Upper lobe of left lung (tissue), 6 donors: ENCODE data around the gene CUX1. TPM values are rescaled to one million over a fixed set of nuclear protein-coding genes. Genes with fewer than 3 reads are reported as not detected.

ENCODE experiments used
- ATAC-seq, 2 donors: fragments of 200-7000 bp; cut with Tn5 transposase; one replicate each; pipeline ENCODE4 v1.9.1; 2022; ENCODE audit warnings: mild to moderate bottlenecking in 2 of 2, moderate library complexity in 2 of 2; ENCODE audit not compliant: low FRiP score in 2 of 2
- DNase-seq, 2 donors: peaks; one replicate each; pipeline ENCODE4 v3.0.0-alpha.2; 2019 to 2020
- H3K27ac ChIP-seq, 4 donors: fragments of 200-600 bp; sonication (generic); one replicate each; pipeline ENCODE4 v1.5.1; 2016 to 2019
- H3K27me3 ChIP-seq, 4 donors: fragments of 200-600 bp; sonication (generic); one replicate each; pipeline ENCODE4 v1.5.1; 2017 to 2019
- H3K36me3 ChIP-seq, 4 donors: fragments of 200-600 bp; sonication (generic); one replicate each; pipeline ENCODE4 v1.5.1; 2016 to 2019
- H3K4me1 ChIP-seq, 4 donors: fragments of 200-600 bp; sonication (generic); one replicate each; pipeline ENCODE4 v1.5.1; 2018 to 2019
- H3K4me3 ChIP-seq, 4 donors: fragments of 200-600 bp; sonication (generic); one replicate each; pipeline ENCODE4 v1.5.1; 2017 to 2019; ENCODE audit warnings: mild to moderate bottlenecking in 2 of 4, moderate library complexity in 1 of 4
- H3K9me3 ChIP-seq, 4 donors: fragments of 200-600 bp; sonication (generic); one replicate each; pipeline ENCODE4 v1.5.1; 2018 to 2019
- EP300 ChIP-seq, 4 donors: sonication (generic); formaldehyde crosslinking; IDR thresholded peaks; one replicate each; pipeline ENCODE4 v1.5.1; 2017; ENCODE audit warnings: antibody characterized with exemption in 4 of 4, control low read depth in 2 of 4
- POLR2A ChIP-seq, 4 donors: fragments of 450-650 bp; IDR thresholded peaks; one replicate each; pipeline ENCODE4 v1.5.1; 2016 to 2017; ENCODE audit warnings: antibody characterized with exemption in 4 of 4, mild to moderate bottlenecking in 2 of 4
- POLR2AphosphoS5 ChIP-seq, 2 donors: sonication (generic); formaldehyde crosslinking; IDR thresholded peaks; one replicate each; pipeline ENCODE4 v1.5.1; 2017; ENCODE audit warnings: antibody characterized with exemption in 2 of 2
- WGBS, 2 donors: methylation state at CpG; one replicate each; pipeline ENCODE4 v1.1.5; 2017 to 2018; 5-methylcytosine and 5-hydroxymethylcytosine counted together
- total RNA-seq, 6 donors: library from RNA; depleted of rRNA in 4 of 6; stranded (reverse); fragments of >200 nt in 4 of 6; gene quantifications; one replicate each; pipeline versions ENCODE4 v1.1.0 to v1.2.1, GENCODE V29; 2016 to 2021
- TF ChIP-seq, protein P1 (sequence below), 6 experiments: fragments of 450-650 bp in 4 of 6; fragments of 200-600 bp in 2 of 6; sonication (generic) in 2 of 6; IDR thresholded peaks; one replicate each; pipeline ENCODE4 v1.5.1; 2016 to 2019; ENCODE audit warnings: antibody characterized with exemption in 6 of 6
- donor health status: DM: no; HTN: no; CAD: no; lungs with moderate emphysema.
- donor health status: DM: no; HTN: yes; CAD: no; lungs with severe emphysema.

The CUX1 gene
- total RNA-seq, 6 donors from 2014 or later, result 106 to 188 (median 115) TPM

DNA sequence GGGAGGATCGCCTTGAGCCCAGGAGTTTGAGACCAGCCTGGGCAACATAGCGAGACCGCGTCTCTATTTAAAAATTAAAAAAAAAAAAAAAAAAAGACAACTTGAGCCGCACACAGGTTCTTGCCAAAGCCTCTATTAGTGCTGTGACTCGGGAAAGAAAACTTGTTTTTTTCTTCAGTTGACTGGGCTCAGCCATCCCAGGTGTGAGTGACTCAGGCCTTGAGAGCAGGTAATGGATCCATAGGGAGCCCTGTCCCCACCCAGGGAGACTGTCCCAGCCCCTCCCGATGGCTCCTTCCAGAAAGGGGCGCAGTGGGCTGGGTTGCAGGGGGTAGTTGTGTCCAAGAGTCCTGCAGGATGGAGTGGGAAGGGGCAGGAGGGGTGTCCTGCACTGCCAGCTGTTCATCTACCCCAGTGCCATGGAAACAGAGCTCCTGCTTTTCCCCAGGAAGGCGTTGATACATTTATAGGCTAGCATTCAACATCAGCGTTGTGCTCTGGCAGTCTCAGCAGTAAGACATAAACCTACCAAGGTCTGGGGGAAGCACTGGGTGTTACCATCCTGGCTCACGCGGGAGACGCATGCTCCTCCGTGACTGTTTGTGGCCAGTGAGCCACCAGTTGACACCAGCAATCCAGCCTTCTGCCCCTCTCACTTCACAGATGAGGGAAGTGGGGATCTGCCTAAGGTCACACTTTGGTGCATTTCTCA, 126.6 kb downstream of the CUX1 start:
- H3K4me3 ChIP-seq, result no peak overlapping the region
- no peaks in the 10 kb centered on the region for H3K9me3 ChIP-seq
- H3K27ac ChIP-seq, result no peak overlapping the region
- peaks cover 20 to 39% (median 26%) of the 10 kb centered on the region in 4 donors for H3K4me1 ChIP-seq
- H3K27me3 ChIP-seq, result no peaks in the 10 kb centered on the region
- WGBS, 2 donors, result 89 to 94% methylated on average over 12 to 14 of the region's 14 CpGs
- no peak for ATAC-seq
- no peaks in the 10 kb centered on the region for H3K36me3 ChIP-seq
- no peak for DNase-seq
- TF ChIP-seq POLR2AphosphoS5 (IDR thresholded peaks at IDR 0.05) (no peak), EP300 (IDR thresholded peaks at IDR 0.05) (no peak), POLR2A (IDR thresholded peaks at IDR 0.05) (no peak)

DNA sequence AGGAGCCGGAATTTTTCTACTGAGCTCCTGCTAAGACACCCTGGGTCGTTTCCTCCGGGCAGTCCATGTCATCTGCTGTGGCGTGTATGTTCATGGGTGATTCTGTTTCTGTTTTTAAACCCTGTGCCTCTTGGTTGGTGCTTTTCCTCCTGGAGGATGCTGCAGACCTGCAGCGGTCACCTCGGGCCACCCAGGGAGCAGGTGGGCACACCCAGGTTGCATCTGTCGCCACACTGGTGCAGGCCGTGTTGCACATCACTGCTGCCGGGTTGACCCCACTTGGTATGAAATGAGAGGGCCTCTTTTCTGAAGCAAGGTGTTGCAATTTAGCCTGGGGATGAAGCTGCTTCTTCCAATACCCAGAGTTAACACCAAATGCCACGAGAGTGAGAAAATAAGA, 127.2 kb downstream of the CUX1 start:
- TF ChIP-seq, protein P1, sequence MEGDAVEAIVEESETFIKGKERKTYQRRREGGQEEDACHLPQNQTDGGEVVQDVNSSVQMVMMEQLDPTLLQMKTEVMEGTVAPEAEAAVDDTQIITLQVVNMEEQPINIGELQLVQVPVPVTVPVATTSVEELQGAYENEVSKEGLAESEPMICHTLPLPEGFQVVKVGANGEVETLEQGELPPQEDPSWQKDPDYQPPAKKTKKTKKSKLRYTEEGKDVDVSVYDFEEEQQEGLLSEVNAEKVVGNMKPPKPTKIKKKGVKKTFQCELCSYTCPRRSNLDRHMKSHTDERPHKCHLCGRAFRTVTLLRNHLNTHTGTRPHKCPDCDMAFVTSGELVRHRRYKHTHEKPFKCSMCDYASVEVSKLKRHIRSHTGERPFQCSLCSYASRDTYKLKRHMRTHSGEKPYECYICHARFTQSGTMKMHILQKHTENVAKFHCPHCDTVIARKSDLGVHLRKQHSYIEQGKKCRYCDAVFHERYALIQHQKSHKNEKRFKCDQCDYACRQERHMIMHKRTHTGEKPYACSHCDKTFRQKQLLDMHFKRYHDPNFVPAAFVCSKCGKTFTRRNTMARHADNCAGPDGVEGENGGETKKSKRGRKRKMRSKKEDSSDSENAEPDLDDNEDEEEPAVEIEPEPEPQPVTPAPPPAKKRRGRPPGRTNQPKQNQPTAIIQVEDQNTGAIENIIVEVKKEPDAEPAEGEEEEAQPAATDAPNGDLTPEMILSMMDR (IDR thresholded peaks at IDR 0.05), result no peak
- TF ChIP-seq POLR2AphosphoS5 (IDR thresholded peaks at IDR 0.05) (no peak), EP300 (IDR thresholded peaks at IDR 0.05) (no peak), POLR2A (IDR thresholded peaks at IDR 0.05) (no peak)
- WGBS, 2 donors, result 93 to 94% methylated on average over 9 of the region's 10 CpGs
- peaks cover 20 to 39% (median 26%) of the 10 kb centered on the region in 4 donors for H3K4me1 ChIP-seq
- H3K36me3 ChIP-seq, result no peaks in the 10 kb centered on the region
- DNase-seq, result no peak
- no peaks in the 10 kb centered on the region for H3K27me3 ChIP-seq
- ATAC-seq, result no peak
- H3K27ac ChIP-seq, result no peak overlapping the region
- H3K4me3 ChIP-seq, result no peak overlapping the region
- no peaks in the 10 kb centered on the region for H3K9me3 ChIP-seq

DNA sequence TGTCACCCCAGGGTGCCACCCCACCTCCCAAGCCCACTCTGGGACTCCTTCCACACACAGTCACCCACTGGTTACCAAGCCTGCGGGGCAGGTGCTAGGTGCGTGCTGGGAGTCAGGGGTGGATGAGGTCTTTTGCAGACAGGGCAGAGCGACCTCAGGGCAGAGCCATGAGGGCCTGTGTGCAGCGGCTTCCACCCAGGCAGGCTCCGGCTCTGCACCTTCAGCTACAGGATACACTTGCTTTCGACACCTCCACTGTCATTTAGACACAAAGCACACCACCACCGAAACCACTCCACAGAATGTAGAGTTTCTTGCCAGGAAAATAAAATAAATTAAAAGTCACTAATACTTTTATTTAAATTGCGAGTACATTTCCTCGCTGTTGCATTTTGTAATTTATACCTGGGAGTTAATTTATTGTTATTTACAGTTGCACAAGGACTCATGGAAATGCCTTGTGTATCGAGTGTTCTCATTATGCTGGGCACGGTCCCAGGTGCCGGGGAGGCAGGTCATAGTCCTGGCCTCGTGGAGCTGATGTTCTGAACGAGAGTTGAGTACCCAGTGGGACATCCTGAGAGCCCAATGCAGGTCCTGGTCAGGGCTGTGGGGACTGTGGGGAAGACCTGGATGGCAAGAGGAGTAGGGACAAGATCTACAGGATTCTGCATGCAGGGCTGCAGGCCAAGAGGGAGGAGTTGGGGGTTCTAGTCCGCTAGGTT, 127.8 kb downstream of the CUX1 start:
- Histone ChIP-seq H3K9me3 (no peaks in the 10 kb centered on the region), H3K36me3 (no peaks in the 10 kb centered on the region), H3K4me1 (peaks cover 20 to 39% (median 26%) of the 10 kb centered on the region in 4 donors), H3K27ac (no peak overlapping the region), H3K4me3 (no peak overlapping the region), H3K27me3 (no peaks in the 10 kb centered on the region)
- WGBS, 2 donors, result 88 to 96% methylated on average over 14 to 15 of the region's 15 CpGs
- DNase-seq (no peak), ATAC-seq (no peak)
- no peak for TF ChIP-seq POLR2AphosphoS5 (IDR thresholded peaks at IDR 0.05)
- TF ChIP-seq EP300 (IDR thresholded peaks at IDR 0.05), result no peak
- TF ChIP-seq POLR2A (IDR thresholded peaks at IDR 0.05), result no peak
- TF ChIP-seq, protein P1 (IDR thresholded peaks at IDR 0.05), result no peak

DNA sequence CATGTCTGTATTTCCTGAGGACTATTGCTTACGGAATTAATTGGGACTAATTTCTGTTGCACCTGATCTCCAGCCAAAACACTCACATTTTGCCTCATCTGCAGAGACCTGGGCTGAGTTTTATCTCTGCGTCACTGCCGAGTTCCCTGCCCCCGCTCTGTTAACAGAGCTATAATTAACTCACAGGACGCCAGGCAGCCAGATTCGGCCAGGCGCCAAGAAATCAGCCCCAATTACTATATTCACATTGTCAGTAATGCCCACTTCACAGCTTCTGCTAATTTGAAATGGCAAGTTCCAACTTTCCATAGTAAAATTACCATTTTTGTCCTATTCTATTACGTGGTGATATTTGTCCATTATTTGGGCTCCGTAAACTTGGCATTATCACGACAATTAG, 130.5 kb downstream of the CUX1 start:
- no peaks in the 10 kb centered on the region for H3K36me3 ChIP-seq
- no peaks in the 10 kb centered on the region for H3K9me3 ChIP-seq
- ATAC-seq (no peak), DNase-seq (no peak)
- TF ChIP-seq POLR2AphosphoS5 (IDR thresholded peaks at IDR 0.05), result no peak
- peaks cover 2 to 29% (median 11%) of the 10 kb centered on the region in 4 donors for H3K4me1 ChIP-seq
- 49% methylated on average over 10 of the region's 10 CpGs for WGBS, 2 donors
- H3K27ac ChIP-seq, result no peak overlapping the region
- no peaks in the 10 kb centered on the region for H3K27me3 ChIP-seq
- no peak overlapping the region for H3K4me3 ChIP-seq

DNA sequence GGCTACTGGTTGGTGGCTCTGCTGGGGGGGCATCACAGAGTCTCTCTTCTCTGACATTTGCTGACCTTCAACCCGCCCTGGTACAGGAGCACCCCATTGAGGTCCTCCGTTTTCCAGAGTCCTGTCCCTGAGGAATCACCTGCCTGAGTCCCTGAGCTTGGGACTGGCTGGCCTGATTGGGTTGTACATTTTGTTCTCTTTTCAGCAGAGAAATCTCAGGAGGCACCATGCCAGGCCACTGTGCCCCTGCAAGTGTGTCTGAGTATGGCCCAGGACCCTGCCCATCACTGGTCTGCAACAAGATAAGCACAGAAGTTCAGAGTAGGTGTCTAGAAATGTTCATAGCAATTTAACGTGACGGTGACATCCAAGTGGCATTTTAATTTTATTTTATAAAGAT, 131.2 kb downstream of the CUX1 start:
- H3K9me3 ChIP-seq, result no peaks in the 10 kb centered on the region
- H3K27ac ChIP-seq, result no peak overlapping the region
- H3K4me3 ChIP-seq, result no peak overlapping the region
- TF ChIP-seq POLR2A (IDR thresholded peaks at IDR 0.05), result no peak
- no peak for TF ChIP-seq POLR2AphosphoS5 (IDR thresholded peaks at IDR 0.05)
- DNase-seq (no peak), ATAC-seq (no peak)
- no peaks in the 10 kb centered on the region for H3K36me3 ChIP-seq
- no peaks in the 10 kb centered on the region for H3K27me3 ChIP-seq
- H3K4me1 ChIP-seq, result peaks cover 9 to 36% (median 18%) of the 10 kb centered on the region in 4 donors
- 97 to 99% methylated on average over 4 of the region's 4 CpGs for WGBS, 2 donors

DNA sequence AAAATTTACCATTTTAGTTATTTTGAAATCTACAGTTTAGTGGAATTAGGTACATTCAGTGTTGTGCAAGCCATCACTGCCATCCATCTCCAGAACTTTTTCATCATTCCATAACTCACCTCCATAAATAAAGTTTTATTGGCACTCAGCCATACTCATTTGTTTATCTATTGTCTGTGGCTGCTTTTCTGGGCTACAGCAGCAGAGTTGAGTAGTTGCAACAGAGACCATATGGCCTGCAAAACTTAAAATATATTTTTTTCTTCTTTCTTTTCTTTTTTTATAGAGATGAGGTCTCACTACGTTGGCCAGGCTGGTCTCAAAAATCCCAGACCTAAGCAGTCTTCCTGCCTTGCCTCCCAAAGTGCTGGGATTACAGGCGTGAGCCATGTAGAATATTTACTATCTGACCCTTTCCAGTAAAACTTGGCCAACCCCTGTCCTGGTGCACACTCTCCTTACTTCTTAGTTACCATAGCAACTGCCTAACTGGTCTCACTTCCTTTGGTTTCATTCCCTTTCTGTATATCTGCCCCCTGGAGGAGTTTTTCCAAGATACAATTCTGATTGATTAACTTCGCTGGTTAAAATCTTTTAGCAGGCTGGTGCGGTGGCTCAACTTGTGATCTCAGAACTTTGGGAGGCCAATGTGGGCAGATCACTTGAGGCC, 133.2 kb downstream of the CUX1 start:
- no peak overlapping the region for H3K27ac ChIP-seq
- peaks cover 9 to 37% (median 24%) of the 10 kb centered on the region in 4 donors for H3K4me1 ChIP-seq
- H3K9me3 ChIP-seq, result no peaks in the 10 kb centered on the region
- H3K36me3 ChIP-seq, result no peaks in the 10 kb centered on the region
- H3K27me3 ChIP-seq, result no peaks in the 10 kb centered on the region
- ATAC-seq, result no peak
- no peak for TF ChIP-seq POLR2AphosphoS5 (IDR thresholded peaks at IDR 0.05)
- TF ChIP-seq, protein P1 (IDR thresholded peaks at IDR 0.05), result no peak
- no peak for TF ChIP-seq EP300 (IDR thresholded peaks at IDR 0.05)
- no peak for TF ChIP-seq POLR2A (IDR thresholded peaks at IDR 0.05)
- no peak for DNase-seq
- H3K4me3 ChIP-seq, result no peak overlapping the region
- WGBS, 2 donors, result 85 to 88% methylated on average over 4 of the region's 4 CpGs
